GM23248 (cell line): Measurements from ENCODE around the gene TRIOBP. TPM values are rescaled to one million over a fixed set of nuclear protein-coding genes. Genes with fewer than 3 reads are reported as not detected.

ENCODE experiments used
- DNase-seq: peaks from one replicate; pipeline ENCODE4 v3.0.0-alpha.2; 2015
- H2AFZ ChIP-seq: fragments of 200-600 bp; sonication (generic); 2 replicates; pipeline ENCODE4 v1.6.1; 2016; ENCODE audit warnings: antibody characterized with exemption
- H3F3A ChIP-seq: fragments of 200-600 bp; sonication (generic); 2 replicates; pipeline ENCODE4 v1.6.1; 2016; ENCODE audit warnings: mild to moderate bottlenecking, antibody characterized with exemption, mixed run types; ENCODE audit not compliant: insufficient read depth
- H3K27ac ChIP-seq: fragments of 200-600 bp; sonication (generic); 2 replicates; pipeline ENCODE4 v1.5.1; 2016; ENCODE audit warnings: mild to moderate bottlenecking
- H3K27me3 ChIP-seq: fragments of 200-600 bp; sonication (generic); replicated peaks from 2 replicates; pipeline ENCODE4 v1.6.1; 2016; ENCODE audit warnings: mild to moderate bottlenecking; ENCODE audit not compliant: insufficient read depth
- H3K36me3 ChIP-seq: fragments of 200-600 bp; sonication (generic); 2 replicates; pipeline ENCODE4 v1.6.1; 2016; ENCODE audit warnings: low read depth, mild to moderate bottlenecking
- H3K4me1 ChIP-seq: fragments of 200-600 bp; sonication (generic); 2 replicates; pipeline ENCODE4 v1.6.1; 2016; ENCODE audit warnings: mild to moderate bottlenecking; ENCODE audit not compliant: insufficient read depth
- H3K4me2 ChIP-seq: fragments of 200-600 bp; sonication (generic); one replicate; pipeline ENCODE4 v1.6.1; 2016; ENCODE audit warnings: mild to moderate bottlenecking; ENCODE audit not compliant: unreplicated experiment
- H3K4me3 ChIP-seq: fragments of 200-600 bp; sonication (generic); 2 replicates; pipeline ENCODE4 v1.5.1; 2016; ENCODE audit warnings: mild to moderate bottlenecking
- H3K79me2 ChIP-seq: fragments of 200-600 bp; sonication (generic); 2 replicates; pipeline ENCODE4 v1.6.1; 2016; ENCODE audit warnings: mild to moderate bottlenecking; ENCODE audit not compliant: insufficient read depth
- H3K9ac ChIP-seq: fragments of 200-600 bp; sonication (generic); 2 replicates; pipeline ENCODE4 v1.6.1; 2016; ENCODE audit warnings: mild to moderate bottlenecking
- H3K9me2 ChIP-seq: fragments of 200-600 bp; sonication (generic); 2 replicates; pipeline ENCODE4 v1.6.1; 2016; ENCODE audit warnings: mixed run types, mild to moderate bottlenecking, moderate library complexity; ENCODE audit not compliant: insufficient read depth
- H3K9me3 ChIP-seq: fragments of 200-600 bp; sonication (generic); one replicate; pipeline ENCODE4 v1.6.1; 2017; ENCODE audit warnings: low read depth
- H4K20me1 ChIP-seq: fragments of 200-600 bp; sonication (generic); 2 replicates; pipeline ENCODE4 v1.6.0; 2016; ENCODE audit not compliant: insufficient read depth
- EZH2 ChIP-seq: fragments of 200-600 bp; sonication (generic); IDR thresholded peaks from 2 replicates; pipeline ENCODE4 v1.6.1; 2018; ENCODE audit warnings: antibody characterized with exemption, mild to moderate bottlenecking; ENCODE audit not compliant: insufficient read depth, poor library complexity, severe bottlenecking
- EZH2phosphoT487 ChIP-seq: fragments of 200-600 bp; sonication (generic); IDR thresholded peaks from 2 replicates; pipeline ENCODE4 v1.6.1; 2018; ENCODE audit warnings: antibody characterized with exemption, moderate library complexity, mild to moderate bottlenecking, low read depth; ENCODE audit not compliant: insufficient read depth
- WGBS, 2 experiments: methylation state at CpG; one replicate each; pipeline ENCODE4 v1.1.6; 2015 to 2017; ENCODE audit warnings: low lambda C conversion rate in 2 of 2, low coverage in 1 of 2; ENCODE audit errors: missing lambda C conversion rate in 2 of 2; 5-methylcytosine and 5-hydroxymethylcytosine counted together
- in situ Hi-C: fragments of 300-500 bp; cut with MboI; formaldehyde crosslinking; loops from 2 replicates; pipeline ENCODE4 v1.15.0; 2020
- polyA plus RNA-seq: library from polyadenylated mRNA; unstranded; fragments of >200 nt; fragmentation: Nextera tagmentation; extraction: Ambion mirVana; gene quantifications from 2 replicates; pipeline ENCODE4 v1.2.1, GENCODE V29; 2016
- total RNA-seq: library from RNA; depleted of rRNA; stranded (reverse); fragments of >200 nt; shearing (Covaris generic); gene quantifications from 2 replicates; pipeline ENCODE4 v1.2.3, GENCODE V29; 2014

TRIOBP gene
- total and polyA plus RNA-seq, 2 experiments from 2014 or later, result 123 to 135 TPM

DNA sequence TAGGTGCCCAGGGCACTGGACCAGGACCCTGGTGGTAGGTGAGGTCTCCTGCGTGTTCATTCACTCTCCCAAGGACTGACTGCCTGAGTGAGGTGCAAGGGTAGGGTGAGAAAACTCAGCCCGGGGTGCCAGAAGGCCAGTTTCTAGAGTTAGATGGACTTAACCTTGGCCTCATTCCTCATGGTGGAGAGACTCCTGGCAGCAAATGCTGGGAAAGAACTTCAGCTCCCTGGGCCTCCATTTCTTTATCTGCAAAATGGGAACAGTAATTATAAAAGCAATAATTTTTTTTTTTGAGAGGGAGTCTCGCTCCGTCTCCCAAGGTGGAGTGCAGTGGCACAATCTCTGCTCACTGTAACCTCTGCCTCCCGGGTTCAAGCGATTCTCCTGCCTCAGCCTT is 47.7 kb downstream of the TRIOBP start:
- no peaks in the 10 kb centered on the region for H4K20me1 ChIP-seq
- H3K4me1 ChIP-seq, result peaks cover 58% of the 10 kb centered on the region
- no peak for DNase-seq
- no peak overlapping the region for H3K27ac ChIP-seq
- no peaks in the 10 kb centered on the region for H3K27me3 ChIP-seq
- no peaks in the 10 kb centered on the region for H3K9me2 ChIP-seq
- peaks cover 57% of the 10 kb centered on the region for H3F3A ChIP-seq
- H3K36me3 ChIP-seq, result no peaks in the 10 kb centered on the region
- 84 to 85% methylated on average over 5 to 6 of the region's 6 CpGs for WGBS, 2 experiments
- H3K4me2 ChIP-seq, result no peak overlapping the region
- in situ Hi-C loops, result no loop called here
- H3K4me3 ChIP-seq, result no peak overlapping the region
- H3K9me3 ChIP-seq, result no peaks in the 10 kb centered on the region
- no peak for TF ChIP-seq EZH2phosphoT487
- no peak for TF ChIP-seq EZH2
- H2AFZ ChIP-seq, result no peak overlapping the region
- peaks cover 33% of the 10 kb centered on the region for H3K79me2 ChIP-seq
- no peak overlapping the region for H3K9ac ChIP-seq

DNA sequence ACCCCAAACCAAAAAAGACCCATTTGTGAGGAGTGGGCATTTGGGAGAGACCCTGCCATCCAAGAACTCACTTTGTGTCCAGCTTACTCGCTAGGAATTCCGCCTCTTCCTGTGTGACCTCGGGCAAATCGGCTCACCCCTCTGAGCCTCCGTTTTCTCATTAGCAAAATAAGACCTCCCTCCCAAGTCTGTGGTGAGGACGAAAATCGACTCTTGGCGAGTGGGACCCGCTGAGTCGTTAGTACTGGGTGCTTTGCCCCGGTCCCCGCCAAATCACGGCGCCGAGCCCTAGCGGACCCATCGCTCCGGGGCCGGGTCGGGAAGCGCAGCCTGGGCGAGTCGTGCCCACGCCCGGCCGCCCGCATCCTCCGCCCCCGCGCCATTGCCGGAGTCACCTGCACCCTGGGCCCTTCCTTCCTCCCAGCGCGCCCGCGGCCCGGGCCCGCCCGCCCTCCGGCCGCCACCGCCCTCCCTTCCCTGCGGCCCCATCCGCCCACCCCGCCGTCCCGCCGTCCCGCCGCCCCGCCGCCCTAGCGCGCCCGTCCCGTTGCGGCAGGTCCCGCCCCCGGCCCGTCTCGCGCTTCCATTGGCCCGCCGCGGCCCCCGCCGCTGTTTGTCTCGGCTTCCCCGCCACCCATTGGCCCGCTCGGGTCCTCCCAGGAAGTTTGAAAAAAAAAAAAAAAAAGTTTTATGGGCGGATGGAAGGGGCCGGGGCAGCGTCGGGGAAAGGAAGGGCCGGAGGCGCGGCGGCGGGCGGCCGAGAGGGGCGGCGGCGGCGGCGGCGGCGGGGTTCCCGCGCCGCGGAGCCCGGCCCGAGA is 48.9 kb downstream of the TRIOBP start:
- Histone ChIP-seq H3K36me3 (no peaks in the 10 kb centered on the region), H3K4me1 (peaks cover 67% of the 10 kb centered on the region), H3F3A (peaks cover 56% of the 10 kb centered on the region), H3K4me3 (peak overlapping the region; percentile 99), H3K79me2 (peaks cover 42% of the 10 kb centered on the region), H3K27ac (peak overlapping the region; percentile 71), H2AFZ (peak overlapping the region; percentile 64), H3K9ac (peak overlapping the region; percentile 95), H3K9me2 (no peaks in the 10 kb centered on the region), H3K27me3 (no peaks in the 10 kb centered on the region), H3K4me2 (peak overlapping the region; percentile 86), H4K20me1 (no peaks in the 10 kb centered on the region), H3K9me3 (no peaks in the 10 kb centered on the region)
- in situ Hi-C loops, result no loop called here
- WGBS, 2 experiments, result 1% methylated on average over 12 to 71 of the region's 94 CpGs
- no peak for TF ChIP-seq EZH2
- no peak for TF ChIP-seq EZH2phosphoT487
- DNase-seq, result peak; percentile 95

DNA sequence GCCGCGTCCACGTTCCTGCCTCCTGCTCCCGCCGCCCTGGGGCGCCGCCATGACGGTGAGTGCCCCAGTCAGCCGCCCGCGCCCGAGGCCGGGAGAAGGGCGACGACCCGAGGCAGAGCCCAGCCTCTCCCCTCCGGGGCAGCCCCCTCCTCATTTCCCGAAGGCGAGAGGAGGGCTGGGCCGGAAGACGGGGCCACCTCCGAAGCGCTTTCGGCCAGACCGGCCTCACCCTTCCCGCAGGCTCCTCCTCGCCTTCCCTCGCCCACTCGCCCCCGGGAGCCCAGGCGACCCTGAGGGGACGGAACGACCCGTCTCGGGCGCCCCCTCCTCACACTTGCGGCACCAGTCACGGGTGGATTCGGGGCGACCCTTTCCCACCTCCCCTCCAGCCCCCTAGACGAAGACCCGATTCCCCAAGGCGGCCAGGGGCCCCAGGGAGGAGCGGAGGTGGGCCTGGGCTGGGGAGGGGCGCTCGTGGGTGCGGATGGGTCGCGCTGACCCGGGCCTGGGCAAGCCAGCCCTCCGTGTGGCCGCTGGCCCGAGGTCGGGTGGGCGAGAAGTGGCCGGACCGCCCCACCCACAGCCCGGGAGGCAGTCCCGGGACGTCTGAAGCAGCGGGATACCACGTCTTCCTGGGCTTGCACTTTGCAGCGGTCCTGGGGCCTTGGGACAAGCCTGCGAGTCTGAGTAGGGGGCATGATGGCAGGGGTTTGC is 49.7 kb downstream of the TRIOBP start:
- H3K9me2 ChIP-seq, result no peaks in the 10 kb centered on the region
- peaks cover 58% of the 10 kb centered on the region for H3F3A ChIP-seq
- WGBS, 2 experiments, result 0 to 2% methylated on average over 33 to 40 of the region's 64 CpGs
- no peaks in the 10 kb centered on the region for H3K9me3 ChIP-seq
- H3K36me3 ChIP-seq, result no peaks in the 10 kb centered on the region
- no peak for TF ChIP-seq EZH2phosphoT487
- TF ChIP-seq EZH2, result no peak
- in situ Hi-C loops, result no loop called here
- peak overlapping the region; percentile 95 for H3K4me2 ChIP-seq
- H3K9ac ChIP-seq, result peak overlapping the region; percentile 95
- peaks cover 50% of the 10 kb centered on the region for H3K79me2 ChIP-seq
- DNase-seq, result peak; percentile 64
- H3K4me1 ChIP-seq, result peaks cover 68% of the 10 kb centered on the region
- H2AFZ ChIP-seq, result 0 out of 2 replicates have a peak overlapping the region, but pooled peaks have one; percentile 29
- no peaks in the 10 kb centered on the region for H4K20me1 ChIP-seq
- peak overlapping the region; percentile 71 for H3K27ac ChIP-seq
- no peaks in the 10 kb centered on the region for H3K27me3 ChIP-seq
- peak overlapping the region; percentile 99 for H3K4me3 ChIP-seq

DNA sequence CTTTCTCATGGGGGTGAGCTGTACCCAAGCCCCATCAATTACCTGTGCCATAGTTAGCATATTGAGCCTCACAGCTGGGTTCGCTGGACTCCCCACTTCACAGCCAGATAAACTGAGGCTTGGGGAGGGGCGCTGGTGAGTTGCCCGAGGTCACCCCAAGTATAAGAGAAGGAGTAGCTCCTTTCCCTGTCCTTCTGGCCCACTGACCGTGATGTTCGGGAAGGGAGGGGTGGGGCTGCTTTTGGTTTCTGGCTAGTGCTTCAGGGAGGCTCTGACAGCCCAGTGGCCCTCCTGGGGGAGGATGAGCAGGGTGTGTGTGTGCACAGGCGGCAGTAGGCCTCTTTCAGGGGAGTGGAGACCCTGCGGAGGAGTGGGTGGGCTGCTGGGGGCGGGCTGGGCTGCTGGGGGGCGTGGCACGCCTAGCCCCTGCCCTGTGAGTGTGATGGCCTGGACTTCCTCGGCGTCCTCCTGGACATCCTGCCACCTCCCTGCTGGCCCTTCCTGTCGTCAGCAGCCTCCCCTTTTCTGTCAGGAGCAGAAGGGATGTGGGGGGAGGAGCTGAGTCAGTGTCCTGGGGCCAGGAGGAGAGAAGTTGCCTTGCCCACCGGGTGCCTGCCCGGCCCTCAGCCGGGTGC is 50.3 kb downstream of the TRIOBP start:
- Histone ChIP-seq H3K27ac (peak overlapping the region; percentile 71), H3F3A (peaks cover 57% of the 10 kb centered on the region), H3K4me3 (peak overlapping the region; percentile 99), H3K4me2 (peak overlapping the region; percentile 95), H3K36me3 (no peaks in the 10 kb centered on the region), H3K79me2 (peaks cover 50% of the 10 kb centered on the region), H4K20me1 (no peaks in the 10 kb centered on the region), H3K4me1 (peaks cover 68% of the 10 kb centered on the region), H3K9me3 (no peaks in the 10 kb centered on the region), H2AFZ (no peak overlapping the region), H3K9ac (peak overlapping the region; percentile 95), H3K9me2 (no peaks in the 10 kb centered on the region), H3K27me3 (no peaks in the 10 kb centered on the region)
- TF ChIP-seq EZH2, result no peak
- no peak for TF ChIP-seq EZH2phosphoT487
- 1% methylated on average over 11 to 16 of the region's 16 CpGs for WGBS, 2 experiments
- in situ Hi-C loops, result no loop called here
- peak; percentile 70 for DNase-seq
